Nucleus accumbens (tissue), 56 donors: ENCODE measurements around the gene CT45A10.
A peak's percentile ranks its signal among the peaks of the same experiment; 100 is the strongest.
"Not testable (repeated sequence)": the region's sequence is repeated elsewhere in the genome, so short reads cannot be mapped to it uniquely, and the experiment has no call there.

Experiments used
- DNase-seq, 56 donors: peaks; one replicate each; lab custom pipeline; 2025; lab: John Stamatoyannopoulos, UW

CT45A10 gene

GRCh38 chrX:135893294-135893817, at the start of gene CT45A10, which contains the start of gene SAGE1:
TSS of gene CT45A10 (minus strand) at chrX:135893444. CDS start at chrX:135885344, 8,100 bp downstream.
TSS of gene SAGE1 (plus strand) at chrX:135893716. CDS start at chrX:135896243, 2,527 bp downstream.
- DNase-seq, result no peak

GRCh38 chrX:135931644-135932487, 38.6 kb upstream of the CT45A10 start:
- peak in 29 of 56 donors; percentile 0 to 46 (median 2) for DNase-seq

- DNase-seq, result no peak
These were observed 34.7 kb upstream of the CT45A10 start for GRCh38 chrX:135927897-135928296.

- no peak for DNase-seq
These were observed 30.1 kb upstream of the CT45A10 start for GRCh38 chrX:135923353-135923752.

GRCh38 chrX:135920516-135920915, 27.3 kb upstream of the CT45A10 start:
- DNase-seq, result not testable (repeated sequence)

- no peak for DNase-seq
These were observed 21.2 kb upstream of the CT45A10 start for GRCh38 chrX:135914404-135914803.

- no peak for DNase-seq
These were observed 17.0 kb upstream of the CT45A10 start for GRCh38 chrX:135910251-135910650.

- DNase-seq, result no peak
These were observed 463 bp downstream of the CT45A10 start for GRCh38 chrX:135892781-135893180.

- DNase-seq, result no peak
These were observed 3.1 kb downstream of the CT45A10 start for GRCh38 chrX:135890087-135890585.

- not testable (repeated sequence) for DNase-seq
These were observed 4.3 kb downstream of the CT45A10 start for GRCh38 chrX:135888976-135889375.

GRCh38 chrX:135888230-135888629, 5.0 kb downstream of the CT45A10 start:
- not testable (repeated sequence) for DNase-seq

GRCh38 chrX:135882741-135883140, 10.5 kb downstream of the CT45A10 start:
- DNase-seq, result not testable (repeated sequence)

GRCh38 chrX:135871712-135872111, 21.5 kb downstream of the CT45A10 start, which contains the start of gene CT45A9:
TSS of gene CT45A9 (minus strand) at chrX:135871812. CDS start at chrX:135868061, 3,751 bp downstream.
- DNase-seq, result not testable (repeated sequence)

- DNase-seq, result not testable (repeated sequence)
These were observed 38.8 kb downstream of the CT45A10 start, which contains the start of gene CT45A8 for GRCh38 chrX:135854438-135854837. TSS of gene CT45A8 (minus strand) at chrX:135854538. CDS start at chrX:135850783, 3,755 bp downstream.

GRCh38 chrX:135837180-135837579, 56.1 kb downstream of the CT45A10 start, which contains the start of gene CT45A7:
TSS of gene CT45A7 (minus strand) at chrX:135837280. CDS start at chrX:135833533, 3,747 bp downstream.
- DNase-seq, result not testable (repeated sequence)
